NCI-H460 (cell line): ENCODE results near the gene PAX8. TPM values are rescaled to one million over a fixed set of nuclear protein-coding genes. Genes with fewer than 3 reads are reported as not detected.

Experiments used
- DNase-seq: peaks from one replicate; pipeline ENCODE4 v3.0.0-alpha.2; 2016; ENCODE audit warnings: low read depth; ENCODE audit errors: extremely low read depth
- total RNA-seq: library from RNA; depleted of rRNA; stranded (reverse); fragments of >200 nt; shearing (Covaris generic); gene quantifications from 2 replicates; pipeline ENCODE4 v1.2.3, GENCODE V29; 2014

The PAX8 gene
- total RNA-seq, 1 experiment from 2014 or later: 1.4 TPM

DNA sequence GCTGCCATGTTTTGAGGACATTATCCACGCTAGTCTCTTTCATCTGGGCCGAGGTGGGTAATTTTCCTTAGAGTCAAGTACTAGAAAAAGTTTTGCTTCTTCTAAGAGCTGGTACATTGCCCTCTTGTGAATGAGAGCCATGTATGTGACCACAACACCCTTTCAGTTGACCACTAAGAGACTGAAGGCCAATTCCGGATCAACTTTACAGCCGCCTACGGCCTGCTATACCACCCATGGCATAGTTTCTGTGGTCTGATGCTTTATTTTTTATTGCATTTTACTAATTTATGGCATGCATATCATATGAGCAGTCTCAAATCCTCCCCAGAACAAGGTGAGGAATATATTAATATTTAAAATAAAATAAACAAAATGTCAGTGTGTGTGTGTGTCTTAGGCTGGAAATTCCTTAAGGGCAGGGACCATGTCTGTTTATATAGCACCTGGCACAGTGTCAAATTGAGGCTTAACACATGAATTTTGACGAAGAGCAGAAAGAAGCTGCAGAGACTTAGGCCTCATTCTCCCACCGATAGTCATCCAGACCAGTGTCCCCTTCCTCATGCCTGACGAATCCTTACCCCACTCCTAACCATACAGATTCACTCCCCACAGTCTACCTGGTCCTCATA lies 69.6 kb downstream of the PAX8 start:
- no peak for DNase-seq

GRCh38 chr2:113208396-113208795 lies 70.3 kb downstream of the PAX8 start:
- DNase-seq: no peak

DNA sequence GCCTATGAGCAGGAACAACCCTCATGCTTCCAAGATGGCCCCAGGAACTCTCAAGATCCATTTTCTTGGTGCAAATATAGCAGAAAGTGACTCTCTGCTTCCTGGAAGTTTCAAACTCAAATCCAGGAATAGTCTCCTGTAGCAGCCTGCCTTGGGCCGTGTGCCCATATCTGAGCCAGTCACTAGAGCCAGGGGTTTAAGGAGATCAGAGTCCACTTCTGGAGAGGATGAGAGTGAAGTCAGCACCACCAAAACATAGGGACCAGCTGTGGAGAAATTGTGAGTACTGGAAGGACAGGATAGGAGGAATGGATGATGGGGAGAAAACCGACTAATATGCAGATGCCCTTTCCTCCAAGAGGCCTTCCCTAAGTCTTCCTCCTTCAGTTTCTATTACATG lies 71.7 kb downstream of the PAX8 start:
- no peak for DNase-seq

DNA sequence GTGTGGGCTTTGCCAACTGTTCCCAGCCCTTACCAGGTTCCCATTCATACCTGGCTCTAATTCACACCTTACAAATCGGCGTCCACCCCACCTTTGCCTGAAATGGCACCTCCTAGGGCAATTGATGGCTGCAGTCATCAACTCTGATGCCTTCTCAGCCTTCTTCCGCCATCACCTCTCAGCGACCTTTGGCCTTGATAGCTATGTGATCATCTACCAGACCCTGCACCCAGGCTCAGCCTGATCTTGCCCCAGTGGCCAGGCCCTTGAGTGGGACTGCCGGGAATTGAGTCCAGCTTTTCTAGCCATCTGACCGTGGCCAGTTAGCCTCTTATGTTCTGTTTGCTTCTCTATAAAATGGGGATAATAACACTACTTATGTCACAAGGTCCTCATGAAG lies 72.5 kb downstream of the PAX8 start:
- no peak for DNase-seq

- peak; percentile 72 for DNase-seq
Measured at GRCh38 chr2:113203901-113204519, 74.7 kb downstream of the PAX8 start.

DNA sequence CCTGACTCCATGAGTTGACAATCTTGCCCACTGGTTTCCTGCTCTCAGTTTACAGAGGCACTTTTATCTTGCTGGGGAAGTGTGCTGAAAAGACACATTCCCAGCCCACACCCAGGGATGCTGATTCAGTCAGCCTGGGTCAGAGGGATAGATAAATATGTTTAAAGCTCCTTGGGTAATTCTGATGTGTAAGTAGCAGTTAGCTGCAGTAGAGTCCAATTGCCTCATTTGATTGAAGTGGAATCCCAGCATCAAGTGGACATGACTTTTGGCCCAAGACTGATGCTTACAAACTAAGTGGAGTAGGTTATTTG lies 75.5 kb downstream of the PAX8 start:
- DNase-seq: no peak

GRCh38 chr2:113202305-113203216 lies 76.2 kb downstream of the PAX8 start:
- DNase-seq: no peak

DNA sequence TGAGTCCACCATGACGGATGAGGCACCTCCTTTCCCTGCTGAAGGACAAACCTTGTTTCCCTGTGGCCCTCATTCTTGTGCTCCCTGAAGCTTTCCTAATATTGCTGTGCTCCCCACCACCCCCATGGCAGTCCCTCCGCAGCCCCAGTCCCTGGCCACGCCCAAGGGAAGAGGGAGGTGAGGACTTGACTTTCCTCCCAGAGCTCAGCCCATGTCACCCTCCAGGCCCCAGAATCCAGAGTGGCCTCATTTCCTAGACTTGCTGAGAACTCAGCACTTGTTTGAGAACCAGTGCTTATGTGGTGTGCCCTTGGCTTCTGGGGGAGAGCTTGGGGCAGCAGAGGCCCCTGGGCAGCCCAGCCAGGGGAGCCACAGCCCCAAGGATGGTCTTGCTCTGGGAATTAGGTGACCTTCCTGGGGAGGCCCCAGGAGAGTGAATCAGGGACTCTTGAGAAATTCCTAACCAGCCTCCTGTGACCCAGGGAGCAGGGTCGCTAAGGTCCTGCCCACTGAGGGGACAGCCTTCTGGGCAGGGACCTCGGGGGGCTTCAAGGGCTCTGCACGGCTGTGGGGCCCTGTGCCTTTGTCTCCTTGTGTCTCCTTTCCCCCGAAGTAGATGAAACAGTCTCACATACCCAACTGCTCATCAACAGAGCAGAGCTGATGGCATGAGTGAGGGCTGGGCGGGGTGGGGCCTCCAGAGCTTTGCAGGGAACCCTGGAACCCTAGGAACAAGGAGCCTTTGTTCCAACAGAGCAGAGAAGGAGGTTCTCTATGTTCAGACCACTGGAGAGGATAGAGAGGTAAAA lies 77.0 kb downstream of the PAX8 start:
- DNase-seq: no peak

GRCh38 chr2:113200736-113201490 lies 77.8 kb downstream of the PAX8 start:
- DNase-seq: no peak

DNA sequence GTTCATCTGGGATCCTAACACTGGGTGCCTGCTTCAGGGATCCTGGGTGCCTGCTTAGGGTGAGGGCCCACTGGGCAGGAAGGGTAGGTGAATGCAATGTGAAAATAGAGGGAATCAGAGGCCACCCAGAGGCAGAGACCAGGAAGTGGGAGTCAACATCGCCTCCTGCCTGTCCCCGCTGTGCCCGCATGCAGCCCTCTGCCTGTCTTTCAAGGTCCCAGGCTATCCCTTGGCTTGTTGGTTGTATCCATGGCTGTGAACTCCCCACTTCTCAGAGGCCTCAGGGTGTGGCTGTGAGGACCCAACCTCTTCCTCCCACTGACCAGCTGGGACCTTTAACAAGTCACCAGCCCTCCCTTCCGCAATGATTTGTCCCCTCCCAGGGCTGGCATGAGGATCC lies 78.5 kb downstream of the PAX8 start:
- no peak for DNase-seq

- peak; percentile 69 for DNase-seq
Measured at GRCh38 chr2:113198790-113199612, 79.7 kb downstream of the PAX8 start.

- no peak for DNase-seq
Measured at GRCh38 chr2:113198048-113198789, 80.5 kb downstream of the PAX8 start.

DNA sequence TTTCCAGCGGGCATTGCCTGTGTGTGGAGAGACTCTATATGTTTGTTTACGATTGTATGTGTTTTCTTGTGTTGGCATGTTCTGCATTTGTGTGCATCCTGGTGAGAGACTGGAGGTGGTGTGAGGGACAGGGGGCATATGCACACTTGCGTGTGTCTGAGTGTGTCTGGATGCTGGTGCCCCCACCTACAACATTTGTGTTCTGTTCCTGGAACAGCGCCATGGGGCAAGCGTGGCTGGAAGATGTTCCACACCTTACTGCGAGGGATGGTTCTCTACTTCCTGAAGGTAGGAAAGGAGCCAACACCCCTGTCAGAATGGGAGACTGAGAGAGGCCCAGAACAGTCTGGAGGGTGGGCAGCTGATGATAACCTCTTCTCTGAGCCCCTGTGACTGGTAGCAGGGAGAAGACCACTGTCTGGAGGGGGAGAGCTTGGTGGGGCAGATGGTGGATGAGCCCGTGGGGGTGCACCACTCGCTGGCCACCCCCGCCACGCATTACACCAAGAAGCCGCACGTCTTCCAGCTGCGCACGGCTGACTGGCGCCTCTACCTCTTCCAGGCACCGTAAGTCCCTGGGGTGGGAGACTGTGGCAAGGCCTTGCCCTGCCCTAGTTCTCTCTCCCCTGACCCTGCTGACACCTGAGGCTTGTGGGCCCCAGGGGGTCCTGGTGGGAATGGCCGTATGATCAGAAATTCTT lies 81.2 kb downstream of the PAX8 start:
- DNase-seq: no peak

DNA sequence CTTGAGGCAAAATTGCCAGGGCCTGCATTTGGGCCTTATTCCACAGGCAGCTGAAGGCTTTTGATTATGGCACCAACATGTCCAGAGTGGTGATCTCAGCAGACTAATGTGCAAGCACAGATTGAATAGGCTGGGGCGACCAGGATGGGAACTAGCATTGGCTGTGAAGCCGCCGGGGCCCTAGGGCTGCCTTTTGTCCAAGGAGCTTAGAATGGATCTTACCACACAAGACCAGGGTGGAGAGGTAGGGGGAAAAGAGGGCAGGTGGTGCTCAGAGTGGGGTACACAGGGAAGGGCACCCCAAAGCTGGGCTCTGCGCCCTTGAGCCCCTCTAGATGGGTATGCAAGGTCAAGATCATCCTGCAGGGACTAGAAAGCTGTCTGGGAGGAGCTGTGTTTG lies 81.9 kb downstream of the PAX8 start:
- DNase-seq: no peak

DNA sequence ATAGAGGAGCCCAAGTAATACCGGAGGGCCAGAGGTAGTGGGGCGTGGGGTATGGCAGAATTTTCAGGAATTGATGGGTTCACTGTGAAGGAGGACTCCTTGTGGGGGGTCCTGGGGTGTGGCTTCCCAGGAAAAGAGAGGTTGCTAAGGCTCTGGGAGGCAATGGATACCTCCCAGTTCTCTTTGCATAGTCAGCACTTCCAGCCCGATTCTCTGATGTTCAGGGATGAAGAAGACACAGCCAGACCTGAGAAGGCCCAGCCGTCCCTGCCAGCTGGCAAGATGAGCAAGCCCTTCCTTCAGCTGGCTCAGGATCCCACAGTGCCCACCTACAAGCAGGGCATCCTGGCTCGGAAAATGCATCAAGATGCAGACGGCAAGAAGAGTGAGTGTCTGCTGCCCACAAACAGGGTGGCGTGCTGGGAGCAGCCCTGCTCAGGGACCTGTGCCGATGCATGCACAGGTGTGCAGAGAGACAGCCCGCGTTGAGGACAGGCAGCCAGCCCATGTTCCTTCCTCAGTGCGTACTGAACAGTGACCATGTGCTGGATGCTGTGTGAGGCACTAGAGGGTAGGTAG lies 82.7 kb downstream of the PAX8 start:
- no peak for DNase-seq

DNA sequence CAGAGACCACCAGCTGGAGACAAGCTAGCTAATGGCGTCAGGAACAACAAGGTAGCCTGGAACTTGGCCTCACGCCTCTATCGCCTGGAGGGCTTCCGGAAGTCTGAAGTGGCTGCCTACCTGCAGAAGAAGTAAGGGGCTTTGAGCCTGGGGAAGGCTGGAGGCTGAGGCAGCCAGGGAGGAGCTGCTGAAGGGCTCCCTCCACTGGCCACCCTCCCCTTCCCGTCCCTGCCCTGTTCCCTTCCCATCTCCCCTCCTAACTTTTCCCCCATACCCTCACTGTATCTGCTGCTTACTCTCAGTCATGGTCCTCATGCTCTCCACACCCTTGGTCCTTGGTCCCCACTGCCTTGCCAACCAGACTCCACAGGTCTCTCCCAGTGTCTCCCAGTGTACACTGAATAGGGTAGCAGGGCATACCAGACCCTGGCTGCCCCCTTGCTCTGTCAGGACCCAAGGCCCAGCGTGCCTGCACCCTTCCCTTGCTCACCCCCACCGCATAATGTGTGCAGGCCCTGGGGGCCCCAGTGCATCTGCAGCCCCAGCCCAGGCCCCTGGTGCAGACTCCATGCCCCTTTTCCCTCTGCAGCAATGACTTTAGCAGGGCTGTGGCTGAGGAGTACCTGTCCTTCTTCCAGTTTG lies 86.1 kb downstream of the PAX8 start:
- DNase-seq: no peak

DNA sequence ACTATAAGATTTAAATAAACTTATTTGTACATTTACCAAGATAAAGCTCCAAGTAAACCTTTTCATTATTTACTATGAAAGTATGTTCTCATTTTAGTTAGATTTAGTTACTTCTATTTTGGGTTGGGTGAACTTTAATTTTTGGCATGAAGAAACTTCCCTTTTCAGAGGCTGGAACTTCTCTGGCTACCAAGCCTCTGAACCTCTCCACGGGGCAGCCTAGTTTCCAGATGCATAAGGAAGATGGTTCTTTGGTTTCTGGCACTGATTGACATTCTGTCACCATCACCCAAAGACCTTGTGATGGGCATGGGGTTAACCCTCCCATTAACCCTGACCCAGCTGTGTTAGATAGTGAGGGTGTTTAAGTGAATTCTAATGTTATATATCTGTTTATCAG lies 87.8 kb downstream of the PAX8 start:
- DNase-seq: no peak
